HAP-1 (cell line): Measurements from ENCODE around the gene DTNB.
"Not testable (repeated sequence)": the region's sequence is repeated elsewhere in the genome, so short reads cannot be mapped to it uniquely, and the experiment has no call there.

Experiments used
- DNase-seq, 2 experiments: peaks; one replicate each; pipeline ENCODE4 v3.0.0-alpha.2; 2016 to 2020; ENCODE audit warnings: low spot score in 2 of 2
- H3K27me3 ChIP-seq: fragments of 250-450 bp; sonication (Bioruptor Pico); 2 replicates; pipeline ENCODE4 v1.5.1; 2020; ENCODE audit warnings: low read depth, mild to moderate bottlenecking, moderate library complexity
- H3K36me3 ChIP-seq: fragments of 250-450 bp; sonication (Bioruptor Pico); replicated peaks from 2 replicates; pipeline ENCODE4 v1.5.1; 2020; ENCODE audit warnings: mild to moderate bottlenecking
- H3K4me1 ChIP-seq: fragments of 250-450 bp; sonication (Bioruptor Pico); 2 replicates; pipeline ENCODE4 v1.5.1; 2020; ENCODE audit warnings: mild to moderate bottlenecking
- H3K4me3 ChIP-seq: fragments of 250-450 bp; sonication (Bioruptor Pico); 2 replicates; pipeline ENCODE4 v1.5.1; 2020; ENCODE audit warnings: mild to moderate bottlenecking, moderate library complexity
- H3K9me3 ChIP-seq: fragments of 250-450 bp; sonication (Bioruptor Pico); 2 replicates; pipeline ENCODE4 v1.5.1; 2020; ENCODE audit warnings: mild to moderate bottlenecking, moderate library complexity
- in situ Hi-C: fragments of 300-500 bp; cut with MboI; formaldehyde crosslinking; loops from 3 replicates; pipeline ENCODE4 v1.14.3; 2020; ENCODE audit warnings: low sequenced_read_pairs, inconsistent platforms, mixed read lengths

DTNB gene

GRCh38 chr2:25602333-25602723 lies 71.0 kb downstream of the DTNB start:
- no peaks in the 10 kb centered on the region for H3K9me3 ChIP-seq
- in situ Hi-C loops = no loop called here
- peaks cover 5% of the 10 kb centered on the region; the same call in 1 of the 2 replicates for H3K4me1 ChIP-seq
- no peaks in the 10 kb centered on the region for H3K36me3 ChIP-seq
- H3K27me3 ChIP-seq = no peaks in the 10 kb centered on the region
- no peak overlapping the region for H3K4me3 ChIP-seq
- no peak for DNase-seq

GRCh38 chr2:25601711-25602332 lies 71.6 kb downstream of the DTNB start:
- in situ Hi-C loops, DNase-seq, H3K36me3 ChIP-seq, H3K4me1 ChIP-seq, H3K27me3 ChIP-seq, H3K4me3 ChIP-seq, H3K9me3 ChIP-seq: not testable (repeated sequence)

GRCh38 chr2:25598911-25599310 lies 74.5 kb downstream of the DTNB start:
- Histone ChIP-seq H3K9me3 (no peaks in the 10 kb centered on the region), H3K4me3 (no peak overlapping the region), H3K36me3 (no peaks in the 10 kb centered on the region), H3K4me1 (peaks cover 5% of the 10 kb centered on the region; the same call in 1 of the 2 replicates), H3K27me3 (no peaks in the 10 kb centered on the region)
- DNase-seq = peak; percentile 29 to 43
- in situ Hi-C loops = no loop called here

GRCh38 chr2:25598332-25598731 lies 75.0 kb downstream of the DTNB start:
- in situ Hi-C loops = no loop called here
- Histone ChIP-seq H3K27me3 (no peaks in the 10 kb centered on the region), H3K36me3 (no peaks in the 10 kb centered on the region), H3K4me1 (peaks cover 8% of the 10 kb centered on the region), H3K4me3 (no peak overlapping the region), H3K9me3 (no peaks in the 10 kb centered on the region)
- DNase-seq = no peak

GRCh38 chr2:25597881-25598280 lies 75.5 kb downstream of the DTNB start:
- Histone ChIP-seq H3K4me3 (no peak overlapping the region), H3K36me3 (no peaks in the 10 kb centered on the region), H3K9me3 (no peaks in the 10 kb centered on the region), H3K4me1 (peaks cover 12% of the 10 kb centered on the region), H3K27me3 (no peaks in the 10 kb centered on the region)
- no peak for DNase-seq
- in situ Hi-C loops = no loop called here

GRCh38 chr2:25596516-25597244 lies 76.7 kb downstream of the DTNB start:
- Histone ChIP-seq H3K4me3 (no peak overlapping the region), H3K4me1 (peaks cover 16% of the 10 kb centered on the region), H3K27me3 (no peaks in the 10 kb centered on the region), H3K9me3 (no peaks in the 10 kb centered on the region), H3K36me3 (no peaks in the 10 kb centered on the region)
- in situ Hi-C loops = no loop called here
- no peak for DNase-seq

- no peaks in the 10 kb centered on the region for H3K27me3 ChIP-seq
- in situ Hi-C loops = no loop called here
- H3K4me3 ChIP-seq = no peak overlapping the region
- H3K36me3 ChIP-seq = no peaks in the 10 kb centered on the region
- H3K4me1 ChIP-seq = peaks cover 16% of the 10 kb centered on the region
- no peak for DNase-seq
- H3K9me3 ChIP-seq = no peaks in the 10 kb centered on the region
Measured at GRCh38 chr2:25595393-25595792, 78.0 kb downstream of the DTNB start.

- in situ Hi-C loops = no loop called here
- H3K27me3 ChIP-seq = no peaks in the 10 kb centered on the region
- no peaks in the 10 kb centered on the region for H3K9me3 ChIP-seq
- no peak for DNase-seq
- H3K4me1 ChIP-seq = peaks cover 16% of the 10 kb centered on the region
- no peaks in the 10 kb centered on the region for H3K36me3 ChIP-seq
- no peak overlapping the region for H3K4me3 ChIP-seq
Measured at GRCh38 chr2:25594991-25595390, 78.4 kb downstream of the DTNB start.

- in situ Hi-C loops = no loop called here
- H3K9me3 ChIP-seq = no peaks in the 10 kb centered on the region
- no peaks in the 10 kb centered on the region for H3K36me3 ChIP-seq
- H3K4me3 ChIP-seq = no peak overlapping the region
- H3K27me3 ChIP-seq = no peaks in the 10 kb centered on the region
- peaks cover 12% of the 10 kb centered on the region for H3K4me1 ChIP-seq
- DNase-seq = no peak
Measured at GRCh38 chr2:25592766-25593292, 80.5 kb downstream of the DTNB start.

GRCh38 chr2:25590921-25591505 lies 82.4 kb downstream of the DTNB start:
- Histone ChIP-seq H3K4me1 (peaks cover 21% of the 10 kb centered on the region), H3K36me3 (no peaks in the 10 kb centered on the region), H3K9me3 (no peaks in the 10 kb centered on the region), H3K27me3 (no peaks in the 10 kb centered on the region), H3K4me3 (no peak overlapping the region)
- in situ Hi-C loops = no loop called here
- DNase-seq = no peak

- H3K27me3 ChIP-seq = no peaks in the 10 kb centered on the region
- DNase-seq = no peak
- in situ Hi-C loops = no loop called here
Measured at GRCh38 chr2:25589676-25590205, 83.6 kb downstream of the DTNB start.

GRCh38 chr2:25588576-25588975 lies 84.8 kb downstream of the DTNB start:
- in situ Hi-C loops = no loop called here

More at GRCh38 chr2:25589676-25590205, 83.6 kb downstream of the DTNB start:
- Histone ChIP-seq H3K4me1 (peaks cover 31% of the 10 kb centered on the region), H3K36me3 (no peaks in the 10 kb centered on the region), H3K4me3 (no peak overlapping the region), H3K9me3 (no peaks in the 10 kb centered on the region)

GRCh38 chr2:25587361-25587760 lies 86.0 kb downstream of the DTNB start:
- in situ Hi-C loops = no loop called here
- H3K27me3 ChIP-seq = no peaks in the 10 kb centered on the region
- peaks cover 22% of the 10 kb centered on the region for H3K4me1 ChIP-seq
- no peak for DNase-seq
- no peaks in the 10 kb centered on the region for H3K9me3 ChIP-seq
- no peak overlapping the region for H3K4me3 ChIP-seq
- no peaks in the 10 kb centered on the region for H3K36me3 ChIP-seq

More at GRCh38 chr2:25588576-25588975, 84.8 kb downstream of the DTNB start:
- Histone ChIP-seq H3K4me3 (no peak overlapping the region), H3K27me3 (no peaks in the 10 kb centered on the region), H3K4me1 (peaks cover 32% of the 10 kb centered on the region), H3K36me3 (no peaks in the 10 kb centered on the region), H3K9me3 (no peaks in the 10 kb centered on the region)
- no peak for DNase-seq

- no peak overlapping the region for H3K4me3 ChIP-seq
Measured at GRCh38 chr2:25586726-25587144, 86.6 kb downstream of the DTNB start.

More at GRCh38 chr2:25586726-25587144, 86.6 kb downstream of the DTNB start:
- no peaks in the 10 kb centered on the region for H3K36me3 ChIP-seq
- H3K27me3 ChIP-seq = no peaks in the 10 kb centered on the region
- H3K9me3 ChIP-seq = no peaks in the 10 kb centered on the region
- in situ Hi-C loops = no loop called here
- peaks cover 22% of the 10 kb centered on the region for H3K4me1 ChIP-seq
- DNase-seq = no peak
